GM04504 (cell line): Measurements from ENCODE around the gene TMEM183A.
A peak's percentile ranks its signal among the peaks of the same experiment; 100 is the strongest.

Experiments used
- DNase-seq: peaks from one replicate; pipeline ENCODE4 v3.0.0-alpha.2; 2012; ENCODE audit warnings: low read depth

Gene TMEM183A

GRCh38 chr1:203045821-203046594 lies 38.8 kb downstream of the TMEM183A start:
- no peak for DNase-seq

GRCh38 chr1:203046984-203047630 lies 39.9 kb downstream of the TMEM183A start:
- peak; percentile 53 for DNase-seq

- DNase-seq = no peak
Observed at GRCh38 chr1:203048086-203048485, 40.9 kb downstream of the TMEM183A start.

GRCh38 chr1:203048555-203049051 lies 41.4 kb downstream of the TMEM183A start:
- no peak for DNase-seq

DNA sequence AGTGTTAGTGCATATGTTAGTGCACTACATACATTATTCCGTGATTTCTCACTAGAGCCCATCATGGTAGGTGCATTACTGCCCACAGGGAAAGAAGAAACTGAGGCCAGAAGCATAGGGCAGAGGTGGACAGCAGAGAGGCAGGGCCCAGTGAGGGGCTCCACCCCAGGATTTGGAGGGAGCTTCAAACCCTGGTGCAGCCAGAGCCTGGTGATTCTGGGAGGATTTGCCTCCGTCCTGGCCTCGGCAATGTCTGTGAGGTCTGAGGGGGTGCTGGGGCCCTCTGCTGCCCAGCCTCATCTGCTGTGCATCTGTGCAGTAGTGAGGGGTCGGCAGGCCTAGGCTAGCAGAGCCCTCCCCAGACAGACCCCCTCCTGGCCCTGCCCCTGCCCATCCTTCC lies 41.9 kb downstream of the TMEM183A start:
- no peak for DNase-seq

GRCh38 chr1:203049576-203050180 lies 42.5 kb downstream of the TMEM183A start:
- no peak for DNase-seq

DNA sequence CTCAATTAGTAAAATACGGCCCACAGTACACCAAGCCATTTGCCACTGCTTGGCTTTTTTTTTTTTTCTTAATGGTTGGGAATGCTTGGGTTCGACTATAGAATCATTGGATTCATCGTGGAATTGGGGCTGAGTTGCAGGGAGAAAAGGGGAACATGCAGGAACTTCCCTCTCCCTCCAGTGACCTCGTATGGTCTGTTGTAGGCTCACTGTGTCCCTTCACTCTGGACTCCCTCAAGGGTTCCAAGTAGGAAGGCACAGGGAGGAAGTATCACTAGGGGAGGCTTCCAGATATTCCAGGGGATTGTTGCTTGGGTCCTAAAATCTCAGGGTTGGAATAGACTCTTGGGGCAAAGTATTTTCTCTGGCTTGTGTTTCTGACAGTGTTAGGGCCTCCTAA lies 43.7 kb downstream of the TMEM183A start:
- no peak for DNase-seq

- DNase-seq = no peak
Observed at GRCh38 chr1:203051841-203052324, 44.7 kb downstream of the TMEM183A start.

- no peak for DNase-seq
Observed at GRCh38 chr1:203052601-203053000, 45.4 kb downstream of the TMEM183A start.

DNA sequence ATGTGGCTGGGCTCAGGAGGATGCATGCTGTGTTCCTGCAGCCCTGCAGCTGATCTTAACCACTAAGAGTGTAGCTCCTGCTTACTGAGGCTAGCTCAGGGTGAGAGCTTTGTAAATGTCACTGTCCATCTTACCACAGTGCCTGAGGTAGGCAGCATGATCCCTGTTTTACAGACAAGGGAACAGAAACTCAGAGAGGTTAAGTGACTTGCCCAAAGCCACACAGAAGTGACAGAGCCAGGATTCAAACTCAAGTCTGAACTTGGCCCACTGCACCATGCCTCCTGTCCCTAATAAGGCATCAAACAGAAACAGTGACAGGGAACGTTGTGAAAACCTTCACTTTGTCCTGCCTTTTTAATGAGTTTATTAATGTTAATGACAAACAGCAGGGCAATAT lies 47.0 kb downstream of the TMEM183A start:
- DNase-seq = no peak

GRCh38 chr1:203054642-203055041 lies 47.5 kb downstream of the TMEM183A start:
- DNase-seq = no peak

DNA sequence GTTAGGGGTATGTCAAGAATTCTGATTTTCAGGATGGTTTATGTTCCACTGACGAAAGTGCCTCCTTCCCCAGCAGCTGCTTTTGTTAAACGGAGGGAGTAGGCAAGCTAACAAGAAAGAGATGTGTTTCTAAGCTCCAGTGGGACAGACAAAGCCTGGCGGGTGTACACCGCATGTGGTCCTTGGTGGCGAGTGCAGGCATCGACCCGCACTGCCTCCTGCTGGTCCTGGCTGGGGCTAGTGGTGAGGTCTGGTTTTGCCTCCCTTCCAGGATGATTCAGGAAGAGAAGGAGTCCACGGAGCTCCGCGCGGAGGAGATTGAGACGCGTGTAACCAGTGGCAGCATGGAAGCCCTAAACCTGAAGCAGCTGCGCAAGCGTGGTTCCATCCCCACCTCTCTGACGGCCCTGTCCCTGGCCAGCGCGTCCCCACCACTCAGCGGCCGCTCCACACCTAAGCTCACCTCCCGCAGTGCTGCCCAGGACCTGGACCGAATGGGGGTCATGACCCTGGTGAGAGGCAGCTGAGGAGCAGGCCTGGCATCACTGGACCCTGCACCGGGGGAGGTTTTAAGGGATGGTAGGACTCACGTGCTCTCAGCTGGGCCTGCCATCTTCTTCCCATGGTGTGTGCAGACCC lies 48.1 kb downstream of the TMEM183A start:
- DNase-seq = no peak

DNA sequence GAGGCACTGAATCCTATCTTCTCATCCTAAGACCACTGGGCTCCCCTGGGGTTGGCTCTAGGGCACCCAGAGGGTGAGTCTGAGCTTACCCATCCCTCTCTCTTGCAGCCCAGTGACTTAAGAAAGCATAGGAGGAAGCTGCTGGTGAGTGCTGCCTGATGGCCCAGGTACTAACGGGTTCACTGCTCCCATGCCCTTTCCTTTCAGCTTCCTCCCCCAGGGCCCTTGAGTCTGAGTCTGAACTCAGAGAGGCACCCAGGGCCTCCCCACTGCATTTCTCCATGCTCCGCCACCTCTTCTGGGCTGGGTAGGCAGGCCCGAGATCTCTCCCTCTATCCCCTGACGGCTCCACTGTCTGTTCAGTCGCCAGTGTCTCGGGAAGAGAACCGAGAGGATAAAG lies 48.8 kb downstream of the TMEM183A start:
- no peak for DNase-seq

- no peak for DNase-seq
Observed at GRCh38 chr1:203056516-203056915, 49.3 kb downstream of the TMEM183A start.

DNA sequence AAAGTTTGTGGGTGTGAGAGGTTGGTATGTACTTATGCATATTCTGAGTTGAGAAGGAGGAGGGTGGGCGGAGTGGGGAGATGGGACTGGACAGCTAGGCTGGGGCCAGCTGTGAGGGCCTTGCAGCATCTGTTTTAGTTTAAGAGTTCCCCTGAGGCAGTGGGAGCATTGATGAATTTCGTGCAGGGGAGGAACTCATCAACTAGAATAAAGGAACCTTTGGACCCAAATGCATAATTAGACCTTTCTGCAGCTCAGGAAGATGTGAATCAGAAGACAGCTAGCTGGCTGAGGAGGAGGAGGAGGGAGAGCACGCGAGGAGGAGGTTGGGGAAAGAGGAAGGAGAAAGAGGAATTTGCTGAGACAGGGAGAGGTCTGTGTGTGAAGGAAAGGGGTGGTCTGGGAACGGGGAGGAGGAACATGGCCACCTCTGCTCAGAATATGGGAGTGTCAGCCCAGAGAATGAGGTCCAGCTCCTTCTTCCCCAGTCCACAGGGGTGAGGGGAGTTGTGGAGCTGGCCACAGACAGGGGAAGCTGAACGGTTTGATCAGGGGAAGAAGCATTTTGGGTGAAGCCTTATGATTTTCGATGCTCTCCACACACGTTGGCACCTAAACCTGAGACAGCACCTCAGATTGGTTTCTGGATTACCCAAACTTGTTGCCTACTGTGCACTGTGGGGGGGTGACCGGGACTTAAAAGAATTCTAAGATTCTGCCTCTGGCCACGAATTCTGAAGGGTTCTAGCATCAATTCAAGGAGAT lies 50.9 kb downstream of the TMEM183A start:
- DNase-seq = peak; percentile 74

- no peak for DNase-seq
Observed at GRCh38 chr1:203058676-203058935, 51.4 kb downstream of the TMEM183A start.

DNA sequence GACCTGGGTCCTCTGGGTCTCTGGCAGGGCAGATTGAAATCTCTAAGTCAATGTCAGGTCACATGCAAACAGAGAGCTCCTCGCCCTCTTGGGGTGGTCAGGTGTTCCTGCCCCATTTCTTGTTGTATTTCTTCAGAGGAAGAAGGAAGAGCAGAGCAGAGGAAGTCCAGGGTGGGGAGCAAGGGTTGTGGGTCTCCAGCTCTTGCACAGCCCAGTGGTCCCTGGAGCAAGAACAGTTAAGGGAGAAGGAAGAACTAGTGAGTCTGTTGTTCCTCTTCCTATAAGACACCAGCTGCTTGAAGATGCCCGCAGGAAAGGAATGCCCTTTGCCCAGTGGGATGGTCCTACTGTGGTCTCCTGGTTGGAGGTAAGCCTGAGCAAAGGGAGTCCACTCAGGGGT lies 52.3 kb downstream of the TMEM183A start:
- no peak for DNase-seq

- no peak for DNase-seq
Observed at GRCh38 chr1:203060115-203060514, 52.9 kb downstream of the TMEM183A start.

DNA sequence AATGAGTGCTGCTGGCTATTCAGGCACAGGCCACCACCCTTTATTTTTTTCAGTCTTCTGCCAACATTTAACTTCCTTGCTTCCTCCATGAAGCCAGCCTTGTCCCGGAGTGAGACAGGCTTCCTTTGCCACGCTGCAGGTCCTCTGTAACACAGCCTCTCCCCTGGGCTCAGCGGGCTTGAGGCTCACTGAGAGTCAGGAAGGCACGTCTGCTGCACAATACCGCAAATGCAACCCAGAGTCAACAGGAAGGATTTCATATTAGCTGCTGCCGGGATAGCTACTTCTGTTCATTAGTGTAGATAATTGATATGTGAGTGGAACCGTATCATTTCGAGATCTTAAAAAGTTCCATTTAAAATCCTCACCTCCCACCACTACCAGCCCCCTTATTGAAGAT lies 56.1 kb downstream of the TMEM183A start:
- DNase-seq = no peak

GRCh38 chr1:203065191-203065590 lies 58.0 kb downstream of the TMEM183A start:
- DNase-seq = no peak

GRCh38 chr1:203065986-203066385 lies 58.8 kb downstream of the TMEM183A start:
- no peak for DNase-seq

- DNase-seq = no peak
Observed at GRCh38 chr1:203066965-203067364, 59.8 kb downstream of the TMEM183A start.
